RKO (cell line): ENCODE results near the gene MACROD1.

Source experiments
- DNase-seq: peaks from one replicate; pipeline ENCODE4 v3.0.0-alpha.2; 2016; ENCODE audit warnings: low spot score

MACROD1 gene

DNA sequence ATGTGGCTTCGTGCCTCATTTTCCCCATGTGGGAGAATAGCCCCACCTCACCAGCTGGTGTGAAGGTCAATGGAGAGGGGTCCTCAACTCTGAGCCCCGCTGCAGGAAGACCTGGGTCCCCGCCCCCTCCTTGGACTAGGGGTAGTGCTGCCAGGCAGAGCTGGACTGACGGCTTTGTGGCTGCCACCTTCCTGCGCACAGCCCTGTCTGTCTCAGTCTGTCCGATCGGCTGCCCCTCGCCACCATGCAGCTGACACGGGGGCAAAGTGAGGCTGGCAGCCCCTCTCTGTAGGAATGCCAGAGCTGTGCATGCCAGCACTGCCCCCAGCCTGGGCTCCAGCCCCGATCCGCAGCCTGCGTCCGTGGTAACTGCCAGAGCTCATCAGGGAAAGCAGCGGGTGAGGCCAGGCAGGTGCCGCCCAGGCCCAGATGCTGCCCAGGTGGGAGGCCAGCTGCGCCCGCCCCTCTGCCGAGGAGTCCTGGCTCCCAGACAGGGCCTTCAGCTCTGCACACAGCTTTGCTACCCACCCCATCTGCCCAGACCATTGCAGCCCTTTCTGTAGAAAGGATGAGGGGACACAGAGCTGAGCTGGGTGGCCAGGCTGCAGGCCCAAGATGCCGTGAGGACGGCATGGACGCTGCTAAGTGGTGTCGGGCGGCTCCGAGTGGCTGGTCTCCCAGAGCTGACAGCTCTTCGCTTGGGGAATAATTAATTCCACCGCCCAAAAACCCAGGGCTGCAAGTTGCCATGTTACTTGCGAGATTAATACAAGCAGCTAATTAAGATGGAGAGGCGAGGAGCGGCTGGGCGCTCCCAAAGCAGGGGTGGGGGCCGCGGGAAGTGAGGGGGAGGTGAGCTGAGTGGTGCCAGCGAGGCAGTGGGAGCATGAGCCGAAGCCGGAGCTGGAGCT, 149.7 kb downstream of the MACROD1 start:
- no peak for DNase-seq

DNA sequence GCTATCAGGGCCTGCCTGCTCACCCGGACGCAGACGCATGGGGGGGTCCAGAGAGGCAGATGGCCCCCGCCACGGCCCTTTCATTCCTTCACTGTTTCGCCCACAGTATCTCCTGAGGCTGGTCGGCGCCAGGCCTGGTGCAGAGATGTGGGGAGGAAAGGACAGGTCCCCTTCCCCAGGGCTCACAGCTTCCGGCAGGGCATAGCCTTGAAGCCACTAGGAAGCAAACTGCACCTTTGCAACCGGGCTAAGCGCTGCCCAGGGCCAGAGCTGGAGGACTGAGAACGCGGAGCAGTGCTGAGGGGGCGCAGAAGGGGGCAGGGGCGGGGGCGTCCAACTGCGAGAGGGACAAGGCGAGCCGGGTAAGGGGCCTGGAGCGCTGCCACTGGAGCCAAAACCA, 150.4 kb downstream of the MACROD1 start:
- no peak for DNase-seq

DNA sequence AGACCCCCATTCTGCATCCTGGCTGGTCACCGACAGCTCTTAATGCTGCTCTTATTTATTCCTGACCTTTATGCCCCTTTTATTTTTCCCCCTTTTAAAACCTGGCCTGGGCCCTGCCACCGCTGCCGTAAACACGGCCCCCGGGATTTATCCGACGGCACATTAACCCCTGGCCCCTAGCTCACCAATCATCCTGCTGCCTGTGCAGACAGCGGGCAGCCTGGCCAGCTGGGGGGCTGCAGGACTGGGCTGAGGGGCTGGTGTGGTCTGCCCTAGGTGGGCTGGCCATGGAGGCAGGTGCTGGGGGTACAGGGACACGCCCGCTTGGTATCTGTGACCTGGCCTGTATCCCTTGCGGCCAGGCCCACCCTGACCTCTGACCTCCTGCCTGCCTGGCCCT, 151.6 kb downstream of the MACROD1 start:
- no peak for DNase-seq

DNA sequence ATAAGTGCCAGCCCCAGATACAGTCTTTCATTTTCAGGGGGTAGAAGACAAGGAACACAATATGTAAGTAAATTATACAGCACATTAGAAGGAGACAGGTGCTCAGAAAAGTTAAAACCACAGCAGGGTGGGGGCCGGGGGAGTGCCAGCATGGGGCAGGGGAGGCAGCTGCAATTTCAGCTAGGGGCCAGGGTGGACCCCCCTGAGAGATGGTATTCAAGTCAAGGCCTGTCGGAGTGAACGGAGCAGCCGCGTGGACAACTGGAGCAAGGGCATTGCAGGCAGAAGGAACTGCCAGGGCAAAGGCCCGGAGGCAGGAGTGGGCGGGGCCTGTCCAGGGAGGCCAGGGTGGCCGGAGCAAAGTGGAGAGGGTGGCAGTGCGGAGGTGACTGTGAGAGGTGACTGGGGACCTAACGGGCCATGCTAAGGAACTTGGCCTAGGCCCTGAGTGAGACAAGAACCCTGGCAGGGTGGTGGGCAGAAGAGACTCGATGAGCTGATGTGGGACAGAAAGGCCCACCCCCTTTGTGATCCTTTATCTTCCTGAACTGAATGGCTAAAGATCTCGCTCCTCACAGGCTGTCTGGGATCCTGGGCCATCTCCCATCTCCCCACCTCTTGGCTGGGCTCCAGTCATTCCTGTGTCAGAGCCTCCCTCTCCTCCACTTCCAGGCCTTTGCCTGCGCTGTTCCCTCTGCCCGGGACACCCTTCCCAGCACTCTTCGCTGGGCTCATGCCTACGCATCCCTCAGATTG, 152.6 kb downstream of the MACROD1 start:
- no peak for DNase-seq

DNA sequence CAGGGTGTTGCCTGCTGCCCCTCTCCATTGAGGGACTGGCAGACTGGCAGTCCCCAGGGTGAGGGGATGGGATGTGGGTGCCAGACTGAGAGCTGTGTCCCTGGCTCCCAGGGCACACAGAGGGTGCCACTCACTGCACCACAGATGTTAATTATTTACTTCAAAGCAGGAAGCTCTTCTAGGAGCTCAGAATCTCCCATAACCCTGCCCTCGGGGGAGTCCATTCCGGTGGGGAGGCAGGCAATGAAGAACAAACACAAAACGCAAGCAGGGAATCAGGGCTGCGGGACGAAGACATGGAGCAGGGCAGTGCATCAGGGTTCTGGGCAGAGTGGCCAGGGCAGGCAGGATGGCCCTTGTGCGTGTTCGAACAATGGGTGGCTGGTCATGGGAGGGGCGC, 154.5 kb downstream of the MACROD1 start:
- DNase-seq = no peak

DNA sequence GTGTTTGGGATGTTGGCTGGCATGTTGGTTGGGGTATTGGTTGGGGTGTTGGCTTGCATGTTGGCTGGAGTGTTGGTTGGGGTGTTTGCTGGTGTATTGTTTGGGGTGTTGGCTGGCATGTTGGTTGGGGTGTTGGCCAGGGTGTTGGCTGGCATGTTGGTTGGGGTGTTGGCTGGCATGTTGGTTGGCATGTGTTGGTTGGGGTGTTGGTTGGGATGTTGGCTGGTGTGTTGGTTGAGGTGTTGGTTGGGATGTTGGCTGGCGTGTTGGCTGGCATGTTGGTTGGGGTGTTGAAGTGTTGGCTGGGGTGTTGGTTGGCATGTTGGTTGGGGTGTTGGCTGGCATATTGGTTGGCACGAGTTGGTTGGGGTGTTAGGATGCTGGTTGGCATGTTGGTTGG, 155.1 kb downstream of the MACROD1 start:
- no peak for DNase-seq

DNA sequence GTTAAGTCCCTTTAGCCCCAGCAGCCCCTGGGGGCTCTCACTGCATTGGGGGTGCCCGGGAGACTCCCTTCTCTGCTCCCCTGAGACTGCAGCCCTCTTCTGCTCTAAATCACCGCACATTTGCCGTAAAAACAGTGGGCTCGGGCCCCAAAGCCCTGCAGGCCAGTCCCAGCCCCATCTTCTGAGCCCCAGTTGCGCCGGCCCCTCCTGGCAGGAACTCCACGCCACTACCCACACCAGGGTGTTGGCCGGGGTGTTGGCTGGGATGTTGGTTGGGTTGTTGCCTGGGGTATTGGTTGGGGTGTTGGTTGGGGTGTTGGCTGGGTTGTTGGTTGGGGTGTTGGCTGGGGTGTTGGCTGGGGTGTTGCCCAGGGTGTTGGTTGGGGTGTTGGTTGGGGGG, 156.2 kb downstream of the MACROD1 start:
- DNase-seq = no peak

DNA sequence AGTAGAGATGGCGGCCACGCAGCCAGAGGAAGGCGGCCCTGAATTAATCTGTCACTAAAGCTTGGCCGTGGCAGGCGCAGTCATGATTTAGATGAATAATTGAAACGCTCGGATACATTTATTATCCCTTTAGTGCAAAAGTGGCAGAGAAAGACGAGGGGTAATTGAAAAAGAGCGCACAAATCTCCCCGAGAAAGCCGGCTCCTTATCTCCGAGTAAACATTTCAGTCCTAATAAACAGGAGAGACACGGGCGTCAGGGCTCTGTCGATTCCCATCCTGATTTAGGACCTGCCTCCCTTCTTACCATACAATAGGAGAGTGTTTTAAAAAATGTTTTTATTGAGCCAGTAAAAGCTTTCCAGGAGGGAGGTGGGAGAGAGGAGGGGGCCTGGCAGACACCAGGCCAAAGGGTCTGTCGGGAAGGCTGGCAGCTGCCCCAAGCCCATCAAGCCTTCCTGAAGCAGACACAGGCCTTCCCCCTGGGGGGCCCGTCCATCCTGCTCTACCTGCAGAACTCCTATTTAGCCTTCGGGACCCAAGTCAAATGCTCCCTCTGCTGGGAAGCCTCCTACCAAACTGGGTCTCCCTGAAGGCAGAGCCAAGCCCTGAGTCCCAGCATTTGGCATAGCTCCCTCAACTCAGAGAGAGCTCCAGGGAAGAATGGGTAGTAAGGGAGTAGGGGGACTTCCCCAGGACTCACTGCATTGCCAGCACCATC, 156.8 kb downstream of the MACROD1 start:
- DNase-seq = no peak

DNA sequence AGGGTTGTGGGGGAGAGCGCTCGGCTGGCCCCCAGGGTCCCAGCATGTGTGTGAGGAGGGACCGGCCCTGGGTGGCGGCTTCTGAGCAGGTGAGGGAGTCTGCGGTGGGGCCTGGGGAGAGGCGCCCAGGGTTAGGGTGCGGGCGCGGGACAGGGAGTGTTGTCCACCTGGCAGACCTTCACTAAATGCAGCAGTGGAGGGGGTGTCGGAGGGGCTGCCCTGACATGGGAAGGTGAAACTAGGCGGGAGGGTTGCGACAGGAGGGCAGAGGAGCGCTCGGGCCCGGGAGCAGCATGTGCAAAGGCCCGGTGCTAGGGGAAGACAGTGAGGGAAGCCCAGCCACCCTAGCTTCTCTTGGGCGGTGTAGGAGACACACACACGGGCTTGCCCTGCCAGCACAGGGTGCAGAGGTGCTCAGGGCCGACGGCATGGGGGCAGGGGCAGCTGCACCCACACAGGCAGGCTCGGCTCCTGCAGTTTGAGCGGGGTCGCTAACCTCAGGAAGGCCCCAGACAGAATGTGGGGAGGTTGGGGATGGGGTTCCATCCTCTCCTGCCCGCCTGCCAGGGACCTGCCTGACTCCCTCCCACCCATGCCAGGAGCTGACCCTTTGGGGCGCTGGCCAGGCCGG, 157.5 kb downstream of the MACROD1 start:
- no peak for DNase-seq

DNA sequence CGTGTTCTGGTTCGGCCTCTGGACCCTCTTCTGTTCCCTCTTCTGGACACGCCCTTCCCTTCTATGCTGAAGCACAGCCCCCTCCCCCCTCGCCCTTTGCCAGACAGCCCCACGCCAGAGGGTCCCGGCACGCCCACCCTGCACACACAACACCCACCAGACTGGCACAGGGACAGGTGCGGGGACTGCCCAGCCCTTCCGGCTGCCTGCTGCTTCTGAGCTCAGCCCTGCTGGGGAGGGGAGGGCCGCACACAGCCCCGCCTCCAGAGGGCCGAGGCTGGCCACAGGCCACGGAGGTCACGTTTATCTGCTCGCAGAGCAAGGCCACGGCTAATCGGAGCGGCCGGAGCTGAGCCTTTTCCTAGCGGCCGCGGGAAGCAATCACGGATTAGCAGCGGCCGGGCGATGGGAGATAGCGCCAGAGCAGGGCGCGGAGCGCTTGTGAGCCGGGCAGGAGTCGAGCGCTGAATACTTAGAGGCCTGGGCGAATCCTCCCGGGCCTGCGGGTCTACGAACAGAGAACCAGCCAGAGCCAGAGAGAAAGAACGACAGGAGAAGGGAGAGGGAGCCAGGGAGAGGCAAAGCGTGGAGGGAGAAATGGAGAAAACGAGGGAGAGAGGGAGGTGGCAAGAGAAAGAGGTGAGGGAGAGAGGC, 158.2 kb downstream of the MACROD1 start:
- no peak for DNase-seq

DNA sequence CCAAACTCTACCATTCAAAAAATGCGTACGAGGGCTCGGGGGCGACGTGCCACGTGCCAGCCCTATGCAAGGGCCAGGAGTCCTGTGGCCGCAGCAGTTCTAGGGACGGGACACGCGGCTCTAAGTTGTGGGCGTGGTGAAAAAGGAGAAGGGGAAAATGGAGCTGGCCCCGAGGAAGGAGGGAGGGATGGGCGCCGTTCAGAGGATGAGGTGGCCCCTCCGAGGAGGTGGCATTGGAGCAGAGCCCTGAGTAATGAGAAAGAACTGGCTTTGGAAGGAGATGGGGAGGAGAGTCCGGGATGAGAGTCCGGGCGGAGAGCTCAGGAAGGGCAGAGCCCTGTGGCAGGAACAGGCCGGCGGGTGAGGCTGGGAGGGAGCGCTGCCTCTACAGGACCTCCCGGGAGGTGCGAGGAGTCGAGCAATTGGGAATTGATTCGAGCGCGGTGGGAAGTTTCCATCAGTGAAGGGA, 158.7 kb downstream of the MACROD1 start:
- DNase-seq = no peak

DNA sequence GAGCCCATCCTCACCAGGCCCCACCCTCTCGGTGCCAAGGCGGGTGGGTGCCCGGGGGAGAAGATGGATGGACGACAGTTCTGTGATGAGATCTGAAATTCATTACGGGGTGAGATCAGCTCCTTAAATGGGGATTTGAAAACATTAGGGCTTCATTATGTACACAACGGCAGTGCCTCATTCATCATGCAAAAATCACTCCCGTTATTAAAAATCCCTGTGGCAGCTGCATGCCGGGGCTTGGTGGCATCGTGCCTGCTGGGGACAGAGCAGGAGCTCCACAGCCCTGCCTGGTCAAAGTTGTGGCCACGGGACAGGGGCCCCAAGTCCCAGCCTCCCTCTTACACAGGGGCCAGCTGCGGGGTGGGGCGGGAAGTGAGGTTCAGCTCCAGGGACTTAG, 159.5 kb downstream of the MACROD1 start:
- no peak for DNase-seq

DNA sequence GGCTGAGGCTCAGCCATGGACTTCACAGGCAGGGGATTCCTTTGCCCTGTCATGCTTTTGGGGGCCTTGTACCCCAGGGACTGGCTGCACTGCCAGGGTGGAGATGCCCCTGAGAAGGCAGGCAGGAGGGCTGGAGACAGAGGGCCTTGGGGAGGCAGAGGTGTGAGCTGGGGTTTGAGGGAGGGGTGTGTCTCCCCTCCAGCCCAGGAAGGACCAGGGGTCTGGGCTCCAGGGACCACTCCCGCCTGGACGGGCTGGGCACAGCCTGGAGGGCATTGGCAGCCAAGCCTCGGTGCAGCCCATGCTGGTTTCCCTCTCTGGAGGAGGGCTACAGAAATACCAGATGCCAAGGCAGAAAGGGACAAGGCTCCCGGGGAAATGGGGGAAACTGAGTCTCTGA, 160.2 kb downstream of the MACROD1 start:
- no peak for DNase-seq

DNA sequence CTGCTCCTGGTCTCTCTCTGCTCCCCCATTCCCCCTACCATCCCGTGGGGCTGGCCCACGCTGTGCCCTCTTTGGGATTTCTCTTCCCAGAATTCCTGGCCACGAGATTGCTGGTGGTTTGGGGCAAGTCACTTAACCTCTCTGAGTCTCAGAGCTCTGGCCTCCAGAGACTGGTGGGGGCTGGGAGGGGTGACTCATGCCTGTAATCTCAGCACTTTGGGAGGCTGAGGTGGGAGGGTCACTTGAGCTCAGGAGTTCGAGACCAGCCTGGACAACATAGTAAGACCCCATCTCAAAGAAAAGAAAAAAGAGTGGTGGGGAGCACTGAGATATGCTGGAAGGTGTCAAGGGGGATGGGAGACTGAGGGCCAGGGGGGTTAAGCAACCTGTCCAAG, 161.3 kb downstream of the MACROD1 start:
- DNase-seq = no peak

DNA sequence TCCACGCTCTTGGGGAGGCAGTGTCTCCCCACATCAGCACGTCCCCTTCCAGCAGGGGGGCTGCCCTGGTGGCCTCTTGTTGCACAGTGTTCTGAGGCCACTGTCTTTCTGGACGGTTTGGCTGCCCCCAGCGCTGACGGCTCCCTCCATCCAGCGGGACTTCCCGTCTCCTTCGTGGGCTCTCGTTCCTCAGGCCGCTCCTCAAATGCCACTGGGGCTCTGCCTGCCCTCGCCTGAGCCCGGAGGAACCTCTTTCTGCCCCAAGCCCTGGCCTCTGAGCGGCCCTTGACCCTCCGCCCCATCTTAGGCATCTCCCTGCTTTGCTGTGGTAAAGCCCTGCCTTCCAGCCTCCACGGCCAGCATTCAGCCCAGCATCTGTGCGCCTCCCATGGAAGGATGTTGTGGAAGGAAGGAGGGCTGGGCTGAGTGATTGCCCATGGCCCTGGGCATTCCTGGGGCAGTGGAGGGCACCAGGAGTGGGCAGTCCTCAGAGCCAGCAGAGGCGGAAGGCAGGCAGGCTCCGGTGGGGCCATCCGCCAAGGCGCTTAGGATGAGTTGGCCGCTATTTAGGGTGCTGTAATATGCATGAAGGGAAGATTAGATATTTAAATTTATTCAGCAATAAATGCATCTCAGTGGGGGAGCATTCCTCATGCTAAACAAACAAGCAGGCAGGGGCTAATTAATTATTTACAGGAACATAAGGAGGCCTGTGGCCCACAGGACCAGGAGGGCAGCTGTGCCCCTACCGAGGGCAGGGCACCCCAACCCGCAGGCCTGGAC, 161.9 kb downstream of the MACROD1 start:
- no peak for DNase-seq

DNA sequence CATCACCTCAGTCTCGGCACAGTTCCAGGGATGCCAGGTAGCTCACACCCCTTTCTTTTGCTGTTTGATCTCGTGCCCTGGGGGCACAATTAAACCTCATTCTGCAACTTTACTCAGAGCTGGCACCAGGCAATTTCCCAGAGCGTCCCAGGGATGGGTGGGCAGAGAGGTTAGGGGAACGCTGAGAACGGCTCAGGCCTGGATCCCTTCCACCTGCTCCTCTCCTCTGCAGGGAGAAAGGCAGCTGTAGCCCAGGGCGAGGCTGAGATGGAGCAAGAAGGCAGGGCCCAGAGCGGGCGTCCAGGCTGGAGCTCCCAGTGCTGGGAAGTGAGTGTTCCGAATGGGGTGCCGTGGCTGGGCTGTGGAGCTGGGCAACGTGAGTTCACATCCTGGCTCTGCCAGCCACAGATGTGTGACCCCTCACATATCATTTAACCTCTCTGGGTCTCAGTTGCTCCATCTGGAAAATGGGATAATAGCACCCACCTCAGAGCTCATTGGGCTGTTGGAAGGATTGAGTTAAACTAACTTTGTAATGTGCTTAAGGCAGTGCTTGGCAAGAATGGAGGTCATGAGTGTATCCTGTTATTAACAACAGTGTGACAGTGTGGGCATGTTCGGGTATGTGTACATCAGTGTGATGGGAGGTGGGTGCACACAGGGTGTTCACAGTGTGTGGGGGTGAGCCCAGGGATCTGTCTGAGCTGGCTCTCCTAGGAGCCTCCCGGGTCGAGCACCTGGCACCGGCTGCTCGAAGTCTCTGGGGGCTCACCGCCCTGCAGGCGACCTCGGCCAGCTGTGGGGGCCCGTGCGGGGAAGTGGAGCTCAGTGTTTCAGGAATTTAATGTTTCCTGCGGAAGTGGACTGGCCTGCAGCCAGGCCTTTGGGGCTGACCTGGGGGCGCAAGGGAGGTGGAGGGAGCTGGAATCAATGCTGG, 164.2 kb downstream of the MACROD1 start:
- DNase-seq = no peak

DNA sequence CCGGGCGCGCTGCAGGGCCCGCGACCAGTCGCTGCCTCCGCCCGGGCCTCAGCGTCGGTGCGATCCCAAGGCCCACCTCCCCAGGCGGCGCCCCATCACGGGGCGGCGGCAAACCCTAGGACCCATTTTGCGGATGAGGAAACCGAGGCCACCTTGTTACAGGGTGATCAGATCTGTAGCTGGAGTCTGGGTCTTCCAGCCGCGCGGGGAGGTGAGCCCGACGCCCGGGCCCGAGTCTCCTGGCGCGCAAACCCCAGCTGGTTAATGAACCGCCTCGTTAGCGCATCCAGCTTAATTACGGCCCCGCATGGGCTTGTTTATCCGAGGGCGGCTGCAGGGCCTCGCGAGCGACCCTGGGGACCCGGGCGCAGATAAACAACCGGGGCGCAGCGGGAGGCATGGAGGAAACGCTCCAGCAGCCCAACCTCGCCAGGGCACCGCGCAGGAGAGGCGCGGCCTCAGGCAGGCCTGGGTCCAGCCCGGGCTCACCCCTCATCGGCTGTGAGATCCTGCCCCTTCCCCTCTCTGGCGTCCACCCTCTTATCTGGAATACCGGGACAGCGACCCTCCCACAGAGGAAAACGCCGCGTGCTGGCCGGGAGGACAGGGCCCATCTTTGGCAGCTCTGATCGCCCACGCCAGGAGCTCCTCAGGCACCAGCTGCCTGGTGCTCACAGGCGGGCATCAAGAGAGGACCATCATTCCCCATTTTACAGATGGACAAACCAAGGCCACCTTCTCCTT, 165.0 kb downstream of the MACROD1 start:
- DNase-seq = no peak

DNA sequence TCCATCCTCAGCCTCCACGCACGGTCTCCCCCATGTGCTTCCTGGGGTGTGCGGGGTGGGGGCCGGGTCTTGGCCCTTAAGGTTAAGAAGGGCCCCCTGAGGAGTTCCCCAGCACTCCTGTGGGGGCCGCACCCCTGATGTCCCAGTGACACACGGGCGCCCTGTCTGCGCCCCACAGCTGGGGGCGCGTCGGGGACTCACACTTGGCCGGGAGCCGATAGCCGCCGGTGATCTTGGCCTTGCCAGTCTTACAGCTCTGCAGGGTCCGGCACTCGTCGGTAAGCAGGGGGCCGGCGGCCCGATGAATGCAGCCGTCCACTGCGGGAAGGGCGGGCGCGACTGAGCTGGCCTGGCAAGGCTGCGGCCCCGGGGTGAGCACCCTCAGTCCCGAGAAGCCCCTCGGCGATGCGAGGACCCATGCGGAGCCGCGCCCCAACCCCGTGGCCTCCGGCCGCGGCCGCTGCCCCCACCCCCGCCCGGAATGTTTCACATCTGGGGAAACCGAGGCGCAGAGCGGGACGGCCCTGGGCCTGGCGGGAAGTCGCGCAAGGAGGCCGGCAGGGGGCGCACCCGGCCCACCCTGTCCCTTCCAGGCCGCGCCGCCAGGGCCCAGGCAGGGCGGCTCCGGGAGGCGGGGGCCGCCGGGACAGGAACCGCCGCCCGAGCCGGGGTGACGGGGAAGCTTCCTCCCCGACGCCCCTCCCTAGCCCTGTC, 165.7 kb downstream of the MACROD1 start:
- no peak for DNase-seq
